GM12878 (cell line): ENCODE measurements around the gene TSHR.

Experiments
- ATF7 ChIP-seq: fragments of 450-650 bp; IDR thresholded peaks from 2 replicates; pipeline ENCODE4 v1.6.1; 2016; ENCODE audit warnings: low read depth, mild to moderate bottlenecking
- CBFB ChIP-seq: IDR thresholded peaks from 2 replicates; pipeline ENCODE4 v1.6.1; 2016; ENCODE audit warnings: antibody characterized with exemption, low read depth
- IKZF1 ChIP-seq: fragments of 450-650 bp; conservative IDR thresholded peaks from 2 replicates; pipeline ENCODE4 v1.6.1; 2017; ENCODE audit warnings: antibody characterized with exemption, mild to moderate bottlenecking
- TARDBP ChIP-seq: IDR thresholded peaks from 2 replicates; pipeline ENCODE4 v1.6.1; 2016; ENCODE audit warnings: borderline replicate concordance
- TF ChIP-seq, protein P1 (sequence below): IDR thresholded peaks from 2 replicates; pipeline ENCODE4 v1.6.1; 2012; ENCODE audit warnings: improper control_type of control experiment, low read depth, low read length; ENCODE audit not compliant: insufficient replicate concordance
- TF ChIP-seq, protein P2 (sequence below), 3 experiments: IDR thresholded peaks in 2 of 3; conservative IDR thresholded peaks in 1 of 3; 2 replicates each; pipeline ENCODE4 v1.5.1; 2011; ENCODE audit warnings: low read depth in 3 of 3, low read length in 3 of 3, mild to moderate bottlenecking in 3 of 3, control low read depth in 2 of 3, moderate library complexity in 2 of 3, inconsistent platforms in 1 of 3, mixed read lengths in 1 of 3; ENCODE audit not compliant: control insufficient read depth in 2 of 3, insufficient read depth in 1 of 3; ENCODE audit errors: extremely low read depth in 1 of 3
- TF ChIP-seq, protein P3 (sequence below): fragments of 450-650 bp; IDR thresholded peaks from 2 replicates; pipeline ENCODE4 v1.6.1; 2016; ENCODE audit warnings: mild to moderate bottlenecking

DNA sequence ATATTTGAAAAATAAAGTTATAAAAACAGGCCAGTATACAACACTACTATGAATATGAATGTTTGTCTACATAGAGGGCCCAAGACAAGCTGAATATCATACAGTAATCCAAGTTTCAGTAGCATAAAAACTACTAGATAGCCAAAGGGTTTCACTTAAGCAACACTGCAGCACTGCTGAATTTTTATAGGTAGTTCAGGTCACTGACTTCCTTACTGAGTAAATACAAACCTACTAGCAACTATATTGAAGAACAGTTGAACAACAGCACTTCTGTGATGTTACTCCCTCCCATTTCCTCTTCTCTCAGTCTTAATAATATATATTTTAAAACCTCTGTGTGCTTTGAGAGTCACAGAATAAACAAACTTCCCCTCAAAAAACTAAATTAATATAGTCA is 222.6 kb downstream of the TSHR start:
- no peak for TF ChIP-seq IKZF1
- no peak for TF ChIP-seq ATF7
- TF ChIP-seq, protein P1, sequence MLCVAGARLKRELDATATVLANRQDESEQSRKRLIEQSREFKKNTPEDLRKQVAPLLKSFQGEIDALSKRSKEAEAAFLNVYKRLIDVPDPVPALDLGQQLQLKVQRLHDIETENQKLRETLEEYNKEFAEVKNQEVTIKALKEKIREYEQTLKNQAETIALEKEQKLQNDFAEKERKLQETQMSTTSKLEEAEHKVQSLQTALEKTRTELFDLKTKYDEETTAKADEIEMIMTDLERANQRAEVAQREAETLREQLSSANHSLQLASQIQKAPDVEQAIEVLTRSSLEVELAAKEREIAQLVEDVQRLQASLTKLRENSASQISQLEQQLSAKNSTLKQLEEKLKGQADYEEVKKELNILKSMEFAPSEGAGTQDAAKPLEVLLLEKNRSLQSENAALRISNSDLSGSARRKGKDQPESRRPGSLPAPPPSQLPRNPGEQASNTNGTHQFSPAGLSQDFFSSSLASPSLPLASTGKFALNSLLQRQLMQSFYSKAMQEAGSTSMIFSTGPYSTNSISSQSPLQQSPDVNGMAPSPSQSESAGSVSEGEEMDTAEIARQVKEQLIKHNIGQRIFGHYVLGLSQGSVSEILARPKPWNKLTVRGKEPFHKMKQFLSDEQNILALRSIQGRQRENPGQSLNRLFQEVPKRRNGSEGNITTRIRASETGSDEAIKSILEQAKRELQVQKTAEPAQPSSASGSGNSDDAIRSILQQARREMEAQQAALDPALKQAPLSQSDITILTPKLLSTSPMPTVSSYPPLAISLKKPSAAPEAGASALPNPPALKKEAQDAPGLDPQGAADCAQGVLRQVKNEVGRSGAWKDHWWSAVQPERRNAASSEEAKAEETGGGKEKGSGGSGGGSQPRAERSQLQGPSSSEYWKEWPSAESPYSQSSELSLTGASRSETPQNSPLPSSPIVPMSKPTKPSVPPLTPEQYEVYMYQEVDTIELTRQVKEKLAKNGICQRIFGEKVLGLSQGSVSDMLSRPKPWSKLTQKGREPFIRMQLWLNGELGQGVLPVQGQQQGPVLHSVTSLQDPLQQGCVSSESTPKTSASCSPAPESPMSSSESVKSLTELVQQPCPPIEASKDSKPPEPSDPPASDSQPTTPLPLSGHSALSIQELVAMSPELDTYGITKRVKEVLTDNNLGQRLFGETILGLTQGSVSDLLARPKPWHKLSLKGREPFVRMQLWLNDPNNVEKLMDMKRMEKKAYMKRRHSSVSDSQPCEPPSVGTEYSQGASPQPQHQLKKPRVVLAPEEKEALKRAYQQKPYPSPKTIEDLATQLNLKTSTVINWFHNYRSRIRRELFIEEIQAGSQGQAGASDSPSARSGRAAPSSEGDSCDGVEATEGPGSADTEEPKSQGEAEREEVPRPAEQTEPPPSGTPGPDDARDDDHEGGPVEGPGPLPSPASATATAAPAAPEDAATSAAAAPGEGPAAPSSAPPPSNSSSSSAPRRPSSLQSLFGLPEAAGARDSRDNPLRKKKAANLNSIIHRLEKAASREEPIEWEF = no peak
- TF ChIP-seq, protein P2, sequence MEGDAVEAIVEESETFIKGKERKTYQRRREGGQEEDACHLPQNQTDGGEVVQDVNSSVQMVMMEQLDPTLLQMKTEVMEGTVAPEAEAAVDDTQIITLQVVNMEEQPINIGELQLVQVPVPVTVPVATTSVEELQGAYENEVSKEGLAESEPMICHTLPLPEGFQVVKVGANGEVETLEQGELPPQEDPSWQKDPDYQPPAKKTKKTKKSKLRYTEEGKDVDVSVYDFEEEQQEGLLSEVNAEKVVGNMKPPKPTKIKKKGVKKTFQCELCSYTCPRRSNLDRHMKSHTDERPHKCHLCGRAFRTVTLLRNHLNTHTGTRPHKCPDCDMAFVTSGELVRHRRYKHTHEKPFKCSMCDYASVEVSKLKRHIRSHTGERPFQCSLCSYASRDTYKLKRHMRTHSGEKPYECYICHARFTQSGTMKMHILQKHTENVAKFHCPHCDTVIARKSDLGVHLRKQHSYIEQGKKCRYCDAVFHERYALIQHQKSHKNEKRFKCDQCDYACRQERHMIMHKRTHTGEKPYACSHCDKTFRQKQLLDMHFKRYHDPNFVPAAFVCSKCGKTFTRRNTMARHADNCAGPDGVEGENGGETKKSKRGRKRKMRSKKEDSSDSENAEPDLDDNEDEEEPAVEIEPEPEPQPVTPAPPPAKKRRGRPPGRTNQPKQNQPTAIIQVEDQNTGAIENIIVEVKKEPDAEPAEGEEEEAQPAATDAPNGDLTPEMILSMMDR (IDR thresholded peaks at IDR 0.05 in 2 of 3, conservative IDR thresholded peaks at IDR 0.05 in 1 of 3; ENCODE audit: control insufficient read depth in 2 of 3, extremely low read depth in 1 of 3, insufficient read depth in 1 of 3, low read depth in 3 of 3, low read length in 3 of 3) = no peak
- TF ChIP-seq TARDBP = no peak
- TF ChIP-seq CBFB = no peak
- TF ChIP-seq, protein P3, sequence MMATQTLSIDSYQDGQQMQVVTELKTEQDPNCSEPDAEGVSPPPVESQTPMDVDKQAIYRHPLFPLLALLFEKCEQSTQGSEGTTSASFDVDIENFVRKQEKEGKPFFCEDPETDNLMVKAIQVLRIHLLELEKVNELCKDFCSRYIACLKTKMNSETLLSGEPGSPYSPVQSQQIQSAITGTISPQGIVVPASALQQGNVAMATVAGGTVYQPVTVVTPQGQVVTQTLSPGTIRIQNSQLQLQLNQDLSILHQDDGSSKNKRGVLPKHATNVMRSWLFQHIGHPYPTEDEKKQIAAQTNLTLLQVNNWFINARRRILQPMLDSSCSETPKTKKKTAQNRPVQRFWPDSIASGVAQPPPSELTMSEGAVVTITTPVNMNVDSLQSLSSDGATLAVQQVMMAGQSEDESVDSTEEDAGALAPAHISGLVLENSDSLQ = no peak
